GM20000 (cell line): ENCODE data around the gene ASPDH.
"Not testable (repeated sequence)": the region's sequence is repeated elsewhere in the genome, so short reads cannot be mapped to it uniquely, and the experiment has no call there.

Experiments
- DNase-seq: peaks from one replicate; pipeline ENCODE4 v3.0.0; 2012; ENCODE audit warnings: low spot score
- TF ChIP-seq, protein P1 (sequence below): IDR thresholded peaks from 2 replicates; pipeline ENCODE4 v1.5.1; 2012; ENCODE audit warnings: mild to moderate bottlenecking, control low read depth; ENCODE audit errors: extremely low read depth, missing control alignments

Gene ASPDH

GRCh38 chr19:50477751-50478515 lies 35.8 kb downstream of the ASPDH start:
- no peak for DNase-seq
- TF ChIP-seq, protein P1, sequence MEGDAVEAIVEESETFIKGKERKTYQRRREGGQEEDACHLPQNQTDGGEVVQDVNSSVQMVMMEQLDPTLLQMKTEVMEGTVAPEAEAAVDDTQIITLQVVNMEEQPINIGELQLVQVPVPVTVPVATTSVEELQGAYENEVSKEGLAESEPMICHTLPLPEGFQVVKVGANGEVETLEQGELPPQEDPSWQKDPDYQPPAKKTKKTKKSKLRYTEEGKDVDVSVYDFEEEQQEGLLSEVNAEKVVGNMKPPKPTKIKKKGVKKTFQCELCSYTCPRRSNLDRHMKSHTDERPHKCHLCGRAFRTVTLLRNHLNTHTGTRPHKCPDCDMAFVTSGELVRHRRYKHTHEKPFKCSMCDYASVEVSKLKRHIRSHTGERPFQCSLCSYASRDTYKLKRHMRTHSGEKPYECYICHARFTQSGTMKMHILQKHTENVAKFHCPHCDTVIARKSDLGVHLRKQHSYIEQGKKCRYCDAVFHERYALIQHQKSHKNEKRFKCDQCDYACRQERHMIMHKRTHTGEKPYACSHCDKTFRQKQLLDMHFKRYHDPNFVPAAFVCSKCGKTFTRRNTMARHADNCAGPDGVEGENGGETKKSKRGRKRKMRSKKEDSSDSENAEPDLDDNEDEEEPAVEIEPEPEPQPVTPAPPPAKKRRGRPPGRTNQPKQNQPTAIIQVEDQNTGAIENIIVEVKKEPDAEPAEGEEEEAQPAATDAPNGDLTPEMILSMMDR: no peak

GRCh38 chr19:50476907-50477238 lies 36.8 kb downstream of the ASPDH start:
- no peak for DNase-seq
- TF ChIP-seq, protein P1: no peak

DNA sequence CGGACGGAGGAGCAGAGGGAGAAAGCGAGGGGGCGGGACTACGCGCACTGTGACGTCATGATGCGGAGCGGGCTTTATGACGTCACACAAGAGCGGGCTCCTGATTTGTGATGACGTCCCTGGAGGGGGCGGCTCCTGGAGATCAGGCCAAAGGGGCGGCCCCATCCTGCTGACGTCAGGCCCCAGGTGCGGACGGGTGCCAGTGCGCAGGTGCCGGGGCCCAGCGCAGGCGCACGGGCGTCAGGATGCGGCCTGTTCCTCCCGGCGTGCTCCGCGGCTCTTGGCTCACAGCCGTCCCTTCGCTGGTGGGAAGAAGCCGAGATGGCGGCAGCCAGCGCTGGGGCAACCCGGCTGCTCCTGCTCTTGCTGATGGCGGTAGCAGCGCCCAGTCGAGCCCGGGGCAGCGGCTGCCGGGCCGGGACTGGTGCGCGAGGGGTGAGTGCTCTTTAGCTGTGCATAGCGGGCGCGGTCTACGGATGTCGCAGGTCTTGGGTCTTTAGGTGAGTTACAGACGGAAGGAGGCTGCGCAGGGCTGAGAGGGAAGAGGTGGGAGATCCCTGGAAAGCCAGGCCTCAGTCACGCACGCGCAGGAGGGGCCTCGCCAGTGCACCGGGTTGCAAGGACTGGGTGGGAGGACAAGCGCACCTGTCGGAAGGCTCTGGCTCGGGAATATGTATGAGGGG lies 37.3 kb downstream of the ASPDH start, which contains the start of the genes EMC10 and GARIN5A:
Gene EMC10, plus strand, starts transcription at position 284 of the 683 bp plus-strand sequence. Its CDS starts 38 bp downstream, at position 322.
Gene GARIN5A, minus strand, starts transcription at position 625 of the 683 bp plus-strand sequence. Its CDS starts 460 bp downstream, at position 165.
- DNase-seq: peak; percentile 100
- TF ChIP-seq, protein P1: no peak

DNA sequence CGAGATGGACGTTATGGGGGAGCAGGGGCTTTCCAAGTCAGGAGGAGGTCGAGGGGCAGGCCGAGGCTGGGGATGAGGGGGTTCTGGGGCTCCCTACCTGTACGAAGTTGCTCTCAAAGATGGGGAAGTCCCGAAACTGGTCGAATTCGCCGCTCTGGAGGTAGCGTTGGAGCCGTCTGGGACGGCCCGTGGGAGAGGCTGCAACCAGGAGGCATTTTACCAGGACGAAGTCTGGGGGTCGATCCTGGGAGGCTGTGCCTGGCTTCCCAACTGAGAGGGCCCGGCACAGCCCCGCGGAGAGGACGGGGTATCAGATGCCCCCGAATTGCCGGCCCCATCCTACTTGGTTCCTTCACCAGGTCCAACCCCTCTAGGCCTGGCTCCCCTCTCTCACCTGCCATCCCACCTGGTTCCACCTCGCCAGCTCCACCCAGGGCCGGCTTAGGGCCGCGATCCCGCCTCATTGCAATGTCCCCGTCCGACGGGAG lies 37.9 kb downstream of the ASPDH start:
- no peak for DNase-seq

GRCh38 chr19:50475101-50475568 lies 38.6 kb downstream of the ASPDH start:
- no peak for DNase-seq
- TF ChIP-seq, protein P1: no peak

More for the DNA sequence above, 37.9 kb downstream of the ASPDH start:
- TF ChIP-seq, protein P1: no peak

DNA sequence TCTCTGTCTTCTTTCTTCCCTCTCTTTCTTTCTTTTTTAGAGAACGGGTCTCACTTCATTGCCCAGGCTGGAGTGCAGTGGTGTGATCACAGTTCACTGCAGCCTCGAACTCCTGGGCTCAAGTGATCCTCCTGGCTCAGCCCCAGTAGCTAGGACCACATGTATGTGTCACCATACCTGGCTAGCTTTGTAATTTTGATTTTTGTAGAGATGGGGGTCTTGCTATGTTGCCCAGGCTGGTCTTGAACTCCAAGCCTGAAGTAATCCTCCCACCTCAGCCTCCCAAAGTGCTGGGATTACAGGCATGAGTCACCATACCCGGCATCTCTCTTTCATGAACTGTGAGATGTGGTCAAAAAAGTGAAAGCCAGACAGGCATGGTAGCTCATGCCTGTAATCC lies 40.4 kb downstream of the ASPDH start:
- DNase-seq: not testable (repeated sequence)

GRCh38 chr19:50468818-50469217 lies 44.9 kb downstream of the ASPDH start:
- no peak for DNase-seq

More at GRCh38 chr19:50468818-50469217, 44.9 kb downstream of the ASPDH start:
- TF ChIP-seq, protein P1: no peak
